ENCODE data around the gene ATP6V1G1.

GRCh38 chr9:114570742-114571141 is 16.8 kb upstream of the ATP6V1G1 start:
- TF ChIP-seq CTCF (IDR thresholded peaks at IDR 0.05): no peak
- TF ChIP-seq NR3C1 (IDR thresholded peaks at IDR 0.05): no peak
- no peak for TF ChIP-seq E2F6 (IDR thresholded peaks at IDR 0.05; ENCODE audit: borderline replicate concordance, low read depth)
- no peak for TF ChIP-seq POLR2A (IDR thresholded peaks at IDR 0.05; ENCODE audit: low read length)
- no peak for TF ChIP-seq SMC3 (IDR thresholded peaks at IDR 0.05)
- TF ChIP-seq MAX (IDR thresholded peaks at IDR 0.05): no peak
- no peak for TF ChIP-seq CBX2 (IDR thresholded peaks at IDR 0.05; ENCODE audit: borderline replicate concordance, low read depth)
- TF ChIP-seq RNF2 (IDR thresholded peaks at IDR 0.05; ENCODE audit: borderline replicate concordance, low read depth): no peak
- no peak for TF ChIP-seq REST (IDR thresholded peaks at IDR 0.05)
- TF ChIP-seq EP300 (IDR thresholded peaks at IDR 0.05): no peak
- no peak for TF ChIP-seq HOXB13 (CRISPR knock-in tag; IDR thresholded peaks at IDR 0.05; ENCODE audit: low read depth)
- no peak for TF ChIP-seq RCOR1 (IDR thresholded peaks at IDR 0.05; ENCODE audit: low read depth, low read length)
- TF ChIP-seq USF2 (IDR thresholded peaks at IDR 0.05): no peak
- no peak for TF ChIP-seq RARB (CRISPR knock-in tag; IDR thresholded peaks at IDR 0.05)

Data from A549 (cell line).